Body of pancreas (tissue), 4 donors: ENCODE measurements around the gene GJC2. TPM values are rescaled to one million over a fixed set of nuclear protein-coding genes. Genes with fewer than 3 reads are reported as not detected.
"Not testable (repeated sequence)": the region's sequence is repeated elsewhere in the genome, so short reads cannot be mapped to it uniquely, and the experiment has no call there.

ENCODE experiments used
- ATAC-seq: fragments of 150-250 bp; one replicate; pipeline ENCODE4 v1.9.1; 2016
- DNase-seq, 4 donors: peaks; one replicate each; pipeline ENCODE4 v3.0.0-alpha.2; 2019
- H3K27ac ChIP-seq, 4 donors: fragments of 200-600 bp; sonication (generic); 1 replicate in 3 of 4; 2 replicates in 1 of 4; pipeline versions ENCODE4 v1.5.1 to v1.6.1; 2016 to 2019; ENCODE audit warnings: mild to moderate bottlenecking in 1 of 4, mixed read lengths in 1 of 4, moderate library complexity in 1 of 4
- H3K27me3 ChIP-seq, 2 donors: fragments of 200-600 bp; sonication (generic); one replicate each; pipeline ENCODE4 v1.6.0; 2016; ENCODE audit warnings: mild to moderate bottlenecking in 1 of 2
- H3K36me3 ChIP-seq, 2 donors: fragments of 200-600 bp; sonication (generic); replicated peaks in 1 of 2; 2 replicates each; pipeline ENCODE4 v1.5.1; 2016; ENCODE audit warnings: low read depth in 2 of 2; ENCODE audit not compliant: insufficient read depth in 1 of 2
- H3K4me1 ChIP-seq: fragments of 200-600 bp; sonication (generic); one replicate; pipeline ENCODE4 v1.6.0; 2016
- H3K4me3 ChIP-seq, 2 donors: fragments of 200-600 bp; sonication (generic); 1 replicate in 1 of 2; 2 replicates in 1 of 2; pipeline ENCODE4 v1.5.1; 2016 to 2019
- H3K9me3 ChIP-seq, 3 donors: fragments of 200-600 bp; sonication (generic); 1 replicate in 2 of 3; 2 replicates in 1 of 3; pipeline ENCODE4 v1.5.1; 2016
- POLR2A ChIP-seq, 3 donors: fragments of 450-650 bp; IDR thresholded peaks; one replicate each; pipeline ENCODE4 v1.6.1; 2016; ENCODE audit warnings: antibody characterized with exemption in 3 of 3, mild to moderate bottlenecking in 2 of 3
- WGBS, 2 donors: methylation state at CpG; one replicate each; pipeline ENCODE4 v1.1.5; 2017; 5-methylcytosine and 5-hydroxymethylcytosine counted together
- intact Hi-C: fragments of 100-400 bp; cut with DNase I; formaldehyde crosslinking; loops from one replicate; pipeline ENCODE4 v1.15.1; 2023
- total RNA-seq, 2 donors: library from RNA; depleted of rRNA; stranded (reverse); fragments of >200 nt; gene quantifications; one replicate each; pipeline ENCODE4 v1.1.0, GENCODE V29; 2016
- TF ChIP-seq, protein P1 (sequence below), 7 experiments: fragments of 450-650 bp in 4 of 7; fragments of 200-600 bp in 3 of 7; sonication (generic) in 3 of 7; IDR thresholded peaks; one replicate each; pipeline ENCODE4 v1.5.1; 2016 to 2019; ENCODE audit warnings: antibody characterized with exemption in 7 of 7

The GJC2 gene
- total RNA-seq, 2 donors from 2014 or later = 0.33 to 1.6 TPM

DNA sequence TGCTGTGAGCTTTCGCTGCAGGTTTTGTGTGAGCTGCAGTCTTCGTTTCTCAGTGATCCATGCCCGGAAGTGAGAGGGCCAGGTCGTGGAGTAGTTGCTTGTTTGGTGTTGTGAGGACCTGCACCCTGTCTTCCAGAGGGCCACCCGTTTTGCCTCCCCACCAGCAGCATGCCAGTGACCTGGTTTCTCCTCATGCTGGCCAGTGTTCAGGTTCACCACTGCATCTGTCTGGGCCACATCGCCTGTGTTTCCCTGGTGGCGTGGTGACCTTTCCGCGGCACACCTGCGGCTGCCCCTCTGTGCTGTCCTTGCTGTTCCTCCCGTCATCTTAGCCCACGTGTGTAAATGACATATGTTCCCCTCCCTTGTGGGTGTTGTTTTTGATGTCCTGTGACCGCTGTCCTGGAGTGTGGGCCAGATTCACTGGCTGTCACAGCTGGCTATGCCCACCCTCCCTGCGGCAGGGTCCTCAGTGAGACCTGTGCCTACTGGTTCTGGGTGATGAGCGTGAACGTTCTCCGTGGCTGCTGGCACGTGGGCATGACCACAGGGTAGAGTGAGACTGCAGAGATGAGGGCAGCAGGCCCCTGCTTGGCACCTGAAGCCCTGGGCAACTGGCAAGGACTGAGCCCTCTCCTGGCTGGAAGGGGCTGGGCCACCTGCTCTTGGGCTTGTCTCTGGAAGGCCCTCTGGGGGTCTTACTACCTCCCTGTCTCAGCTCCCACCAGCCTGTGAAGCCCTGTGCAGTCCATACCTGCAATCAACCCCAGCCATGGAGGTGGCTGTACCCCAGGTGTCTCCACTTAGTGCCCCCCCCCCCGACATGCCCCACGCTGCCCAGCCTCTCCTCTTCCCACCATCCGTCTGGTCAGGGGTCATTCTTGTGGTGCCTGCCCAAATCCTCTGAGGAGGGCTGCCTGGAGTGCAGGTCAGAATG is 23.1 kb downstream of the GJC2 start:
- TF ChIP-seq, protein P1, sequence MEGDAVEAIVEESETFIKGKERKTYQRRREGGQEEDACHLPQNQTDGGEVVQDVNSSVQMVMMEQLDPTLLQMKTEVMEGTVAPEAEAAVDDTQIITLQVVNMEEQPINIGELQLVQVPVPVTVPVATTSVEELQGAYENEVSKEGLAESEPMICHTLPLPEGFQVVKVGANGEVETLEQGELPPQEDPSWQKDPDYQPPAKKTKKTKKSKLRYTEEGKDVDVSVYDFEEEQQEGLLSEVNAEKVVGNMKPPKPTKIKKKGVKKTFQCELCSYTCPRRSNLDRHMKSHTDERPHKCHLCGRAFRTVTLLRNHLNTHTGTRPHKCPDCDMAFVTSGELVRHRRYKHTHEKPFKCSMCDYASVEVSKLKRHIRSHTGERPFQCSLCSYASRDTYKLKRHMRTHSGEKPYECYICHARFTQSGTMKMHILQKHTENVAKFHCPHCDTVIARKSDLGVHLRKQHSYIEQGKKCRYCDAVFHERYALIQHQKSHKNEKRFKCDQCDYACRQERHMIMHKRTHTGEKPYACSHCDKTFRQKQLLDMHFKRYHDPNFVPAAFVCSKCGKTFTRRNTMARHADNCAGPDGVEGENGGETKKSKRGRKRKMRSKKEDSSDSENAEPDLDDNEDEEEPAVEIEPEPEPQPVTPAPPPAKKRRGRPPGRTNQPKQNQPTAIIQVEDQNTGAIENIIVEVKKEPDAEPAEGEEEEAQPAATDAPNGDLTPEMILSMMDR (IDR thresholded peaks at IDR 0.05) = no peak
- no peak for TF ChIP-seq POLR2A (IDR thresholded peaks at IDR 0.05)
- Histone ChIP-seq H3K4me1 (no peaks in the 10 kb centered on the region), H3K9me3 (no peaks in the 10 kb centered on the region), H3K36me3 (peaks cover 0 to 2% of the 10 kb centered on the region in 2 donors), H3K4me3 (no peak overlapping the region), H3K27ac (no peak overlapping the region), H3K27me3 (no peaks in the 10 kb centered on the region)
- 79 to 83% methylated on average over 12 to 20 of the region's 21 CpGs for WGBS, 2 donors
- intact Hi-C loops = no loop called here
- ATAC-seq (no peak), DNase-seq (no peak)

DNA sequence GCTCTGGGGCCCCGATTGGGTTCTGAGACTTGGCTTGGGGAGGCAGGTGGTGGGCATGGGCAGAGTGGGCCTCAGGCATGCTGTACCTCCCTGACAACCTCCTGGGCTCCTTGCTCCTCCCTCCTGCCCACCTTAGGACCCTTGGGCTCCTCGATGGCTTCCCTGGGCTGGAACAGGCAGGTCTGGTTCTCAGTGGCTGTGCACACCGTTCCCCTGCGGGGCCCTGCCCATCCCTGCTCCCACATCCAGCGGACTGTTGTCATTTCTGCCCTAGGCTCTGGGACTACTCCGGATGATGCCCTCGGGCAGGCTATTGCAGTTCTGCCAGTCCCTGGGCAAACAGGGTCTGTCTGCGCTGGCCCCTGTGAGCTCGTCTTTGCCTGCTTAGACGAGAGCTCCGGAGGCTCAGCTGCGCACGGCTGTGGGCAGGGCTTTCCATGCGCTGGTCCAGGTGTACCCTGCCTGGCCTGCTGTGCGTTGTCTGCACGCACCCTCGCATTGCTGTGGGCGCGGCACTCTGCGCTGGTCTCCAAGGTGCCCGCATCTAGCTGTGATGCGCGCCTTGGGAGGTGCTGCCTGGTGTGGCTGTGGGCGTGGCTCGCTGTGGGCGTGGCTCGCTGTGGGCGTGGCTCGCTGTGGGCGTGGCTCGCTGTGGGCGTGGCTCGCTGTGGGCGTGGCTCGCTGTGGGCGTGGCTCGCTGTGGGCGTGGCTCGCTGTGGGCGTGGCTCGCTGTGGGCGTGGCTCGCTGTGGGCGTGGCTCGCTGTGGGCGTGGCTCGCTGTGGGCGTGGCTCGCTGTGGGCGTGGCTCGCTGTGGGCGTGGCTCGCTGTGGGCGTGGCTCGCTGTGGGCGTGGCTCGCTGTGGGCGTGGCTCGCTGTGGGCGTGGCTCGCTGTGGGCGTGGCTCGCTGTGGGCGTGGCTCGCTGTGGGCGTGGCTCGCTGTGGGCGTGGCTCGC is 24.1 kb downstream of the GJC2 start:
- H3K4me3 ChIP-seq, H3K36me3 ChIP-seq, H3K4me1 ChIP-seq, H3K27me3 ChIP-seq, H3K9me3 ChIP-seq, intact Hi-C loops, ATAC-seq: not testable (repeated sequence)
- 70 to 100% methylated on average over 1 to 23 of the region's 69 CpGs for WGBS, 2 donors
- DNase-seq = peak in 1 of 4 donors; percentile 40
- peak overlapping the region in 1 of 4 donors; percentile 13 for H3K27ac ChIP-seq

DNA sequence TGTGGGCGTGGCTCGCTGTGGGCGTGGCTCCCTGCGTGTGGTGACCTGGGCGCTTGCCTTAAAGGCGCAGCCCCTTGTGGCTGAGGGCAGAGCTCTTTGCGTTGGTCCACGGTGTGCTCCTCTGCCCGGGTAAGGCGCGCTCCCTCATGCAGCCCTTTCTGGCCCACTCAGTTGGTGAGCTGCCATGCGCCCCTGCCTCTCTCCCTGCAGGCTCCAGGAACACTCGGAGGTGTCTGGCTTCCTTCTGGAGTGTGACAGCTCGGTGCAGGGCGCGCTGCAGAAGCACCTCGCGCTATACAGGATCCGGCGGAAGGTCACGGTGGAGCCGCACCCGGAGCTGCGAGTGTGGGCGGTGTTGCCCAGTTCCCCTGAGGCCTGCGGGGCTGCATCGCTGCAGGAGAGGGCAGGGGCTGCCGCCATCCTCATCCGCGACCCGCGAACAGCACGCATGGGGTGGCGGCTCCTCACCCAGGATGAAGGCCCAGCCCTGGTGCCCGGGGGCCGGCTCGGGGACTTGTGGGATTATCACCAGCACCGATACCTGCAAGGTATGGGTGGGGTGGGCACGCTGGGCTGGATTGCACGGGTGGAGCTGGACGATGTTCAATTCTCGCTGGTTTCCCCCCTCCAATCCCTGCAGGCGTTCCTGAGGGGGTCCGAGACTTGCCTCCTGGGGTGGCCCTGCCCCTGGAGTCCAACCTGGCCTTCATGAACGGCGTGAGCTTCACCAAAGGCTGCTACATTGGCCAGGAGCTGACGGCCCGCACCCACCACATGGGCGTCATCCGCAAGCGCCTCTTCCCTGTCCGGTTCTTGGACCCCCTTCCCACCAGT is 25.0 kb downstream of the GJC2 start:
- DNase-seq (peak in 1 of 4 donors; percentile 38), ATAC-seq (peak; percentile 16)
- TF ChIP-seq POLR2A (IDR thresholded peaks at IDR 0.05) = no peak
- TF ChIP-seq, protein P1 (IDR thresholded peaks at IDR 0.05) = no peak
- no peaks in the 10 kb centered on the region for H3K27me3 ChIP-seq
- intact Hi-C loops = no loop called here
- no peaks in the 10 kb centered on the region for H3K9me3 ChIP-seq
- WGBS, 2 donors = 87 to 96% methylated on average over 16 to 46 of the region's 52 CpGs
- no peak overlapping the region for H3K27ac ChIP-seq
- H3K36me3 ChIP-seq = peaks cover 0 to 2% of the 10 kb centered on the region in 2 donors
- no peaks in the 10 kb centered on the region for H3K4me1 ChIP-seq
- H3K4me3 ChIP-seq = no peak overlapping the region

DNA sequence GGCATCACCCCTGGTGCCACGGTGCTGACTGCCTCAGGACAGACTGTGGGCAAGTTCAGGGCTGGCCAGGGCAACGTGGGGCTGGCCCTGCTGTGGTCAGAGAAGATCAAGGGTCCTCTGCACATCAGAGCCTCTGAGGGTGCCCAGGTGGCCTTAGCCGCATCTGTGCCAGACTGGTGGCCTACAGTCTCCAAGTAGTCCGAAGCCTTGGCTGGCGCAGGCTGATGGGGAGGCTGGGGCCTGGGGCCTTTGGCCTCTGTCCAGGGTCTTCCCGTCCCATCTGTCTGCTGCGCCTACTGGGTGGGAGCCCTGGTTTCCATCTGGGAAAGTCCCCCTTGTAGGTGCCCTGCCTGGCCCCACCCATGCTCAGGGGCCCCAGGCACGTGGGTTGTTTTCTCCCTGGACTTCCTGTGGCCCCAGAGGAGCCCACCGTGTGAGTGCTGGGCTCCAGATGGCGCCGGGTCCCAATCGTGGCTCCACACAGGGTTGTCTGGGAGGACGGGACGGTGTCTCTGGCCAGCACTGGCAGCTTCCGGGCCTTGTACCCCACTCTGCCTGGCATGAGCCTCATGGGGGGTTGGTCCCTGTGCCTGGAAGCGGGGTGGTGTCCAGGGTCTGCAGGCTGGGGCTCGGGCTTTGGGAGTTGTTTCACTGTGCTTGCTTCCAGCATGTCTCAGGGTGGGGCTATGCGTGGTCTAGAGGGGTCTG is 25.7 kb downstream of the GJC2 start:
- H3K9me3 ChIP-seq = no peaks in the 10 kb centered on the region
- 82 to 91% methylated on average over 2 to 16 of the region's 18 CpGs for WGBS, 2 donors
- H3K36me3 ChIP-seq = peaks cover 0 to 2% of the 10 kb centered on the region in 2 donors
- H3K4me3 ChIP-seq = no peak overlapping the region
- DNase-seq (no peak), ATAC-seq (peak; percentile 10)
- H3K27me3 ChIP-seq = no peaks in the 10 kb centered on the region
- no peaks in the 10 kb centered on the region for H3K4me1 ChIP-seq
- TF ChIP-seq, protein P1 (IDR thresholded peaks at IDR 0.05) = no peak
- no peak for TF ChIP-seq POLR2A (IDR thresholded peaks at IDR 0.05)
- intact Hi-C loops = no loop called here
- no peak overlapping the region for H3K27ac ChIP-seq
